ENCODE measurements around the gene KDM4C. TPM values are rescaled to one million over a fixed set of nuclear protein-coding genes. Genes with fewer than 3 reads are reported as not detected.

KDM4C gene
- total and polyA plus RNA-seq, 2 of the 8 experiments (the other 6 are each of a cell fraction or from before 2014, with no cell fraction given), result 13.0 to 26.1 TPM

DNA sequence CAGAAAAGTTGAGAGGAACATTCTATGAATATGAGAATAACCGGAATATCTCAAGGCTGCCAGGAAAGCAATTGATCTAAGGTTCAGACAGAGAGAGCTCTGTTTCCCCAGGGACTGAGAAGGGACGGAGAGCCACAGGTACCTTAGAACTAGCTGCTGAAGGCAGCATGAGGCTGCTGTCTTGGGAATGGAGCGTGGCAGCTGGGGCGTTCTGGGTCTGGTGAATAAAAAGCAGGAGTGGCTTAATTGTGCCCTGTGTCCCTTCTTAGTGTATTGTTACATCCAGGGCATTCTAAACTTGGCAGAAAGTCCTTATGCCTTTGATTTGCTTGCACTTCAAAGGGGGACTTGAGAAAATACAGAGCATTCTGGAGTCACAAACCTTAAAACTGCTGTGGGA, 434.5 kb downstream of the KDM4C start:
- Histone ChIP-seq H4K91ac (replicated peaks; ENCODE audit: insufficient read length, low read length) (no peak overlapping the region), H3K4ac (replicated peaks; ENCODE audit: insufficient read length, low read depth, low read length) (no peak overlapping the region), H3K4me1 (replicated peaks in 1 of 4; ENCODE audit: control insufficient read depth in 3 of 4, insufficient read depth in 4 of 4, low read length in 3 of 4) (no peaks in the 10 kb centered on the region), H3K27ac (ENCODE audit: low read depth, low read length) (no peak overlapping the region), H2BK12ac (ENCODE audit: low read depth, low read length) (no peak overlapping the region), H4K20me1 (replicated peaks in 1 of 2; ENCODE audit: control insufficient read depth in 1 of 2, insufficient read depth in 2 of 2, low read length in 2 of 2) (no peaks in the 10 kb centered on the region), H3K23ac (ENCODE audit: insufficient read length) (no peak overlapping the region), H3K36me3 (ENCODE audit: control insufficient read depth in 2 of 4, insufficient read depth in 4 of 4, low read length in 3 of 4) (no peaks in the 10 kb centered on the region; a peak in 2 of 8 replicates), H4K8ac (ENCODE audit: extremely low read depth, insufficient read depth, low read length) (no peak overlapping the region), H3K27me3 (replicated peaks in 1 of 4; ENCODE audit: control insufficient read depth in 3 of 4, extremely low read depth in 1 of 4, insufficient read depth in 3 of 4, low read length in 3 of 4) (no peaks in the 10 kb centered on the region), H3K18ac (ENCODE audit: extremely low read depth, low read length) (no peak overlapping the region; the same call in 1 of the 2 replicates), H3K4me3 (ENCODE audit: extremely low read depth in 1 of 4, insufficient read depth in 2 of 4, low read depth in 3 of 4, low read length in 4 of 4) (no peak overlapping the region), H3K9me3 (ENCODE audit: insufficient read depth in 2 of 2, low read depth in 1 of 2, low read length in 1 of 2) (peaks cover 8 to 10% of the 10 kb centered on the region in 2 experiments; a peak in 2 of 4 replicates), H2BK15ac (ENCODE audit: low read length) (no peak overlapping the region), H2BK120ac (replicated peaks; ENCODE audit: low read depth, low read length) (no peak overlapping the region), H4K5ac (ENCODE audit: insufficient read length, low read depth, low read length) (no peak overlapping the region), H3K79me2 (ENCODE audit: control insufficient read depth in 1 of 2, insufficient read depth in 2 of 2, low read length in 2 of 2) (no peaks in the 10 kb centered on the region), H2AK5ac (ENCODE audit: low read depth, low read length) (no peak overlapping the region), H2AFZ (ENCODE audit: low read length) (no peak overlapping the region), H3K23me2 (ENCODE audit: low read depth, low read length) (no peaks in the 10 kb centered on the region; the same call in 1 of the 2 replicates), H2BK5ac (ENCODE audit: low read depth, low read length) (no peak overlapping the region), H2BK20ac (ENCODE audit: low read length) (no peak overlapping the region), H3K4me2 (ENCODE audit: insufficient read depth in 1 of 2, low read depth in 2 of 2, low read length in 2 of 2) (no peak overlapping the region), H3K9ac (replicated peaks in 1 of 4; ENCODE audit: extremely low read depth in 1 of 4, low read depth in 3 of 4, low read length in 3 of 4) (no peak overlapping the region), H3K56ac (replicated peaks; ENCODE audit: insufficient read length, low read depth, low read length) (no peak overlapping the region), H3K79me1 (ENCODE audit: low read depth, low read length) (no peaks in the 10 kb centered on the region), H3K14ac (ENCODE audit: insufficient read length) (no peak overlapping the region)
- ChIA-PET POLR2A (ENCODE audit: partially characterized antibody) (no interaction called here), CTCF (ENCODE audit: partially characterized antibody) (interaction anchor here (1.2 to 1.6 kb wide), 3 partner anchors 16 to 169 kb away, joined by 3 to 6 read pairs (median 3); no protein-coding TSS in a partner anchor)
- TF ChIP-seq CTBP2 (IDR thresholded peaks at IDR 0.05; ENCODE audit: borderline replicate concordance, insufficient read depth, insufficient read length, low read length), result no peak
- TF ChIP-seq CHD2 (IDR thresholded peaks at IDR 0.05; ENCODE audit: low read length), result no peak
- no peak for TF ChIP-seq NRF1 (IDR thresholded peaks at IDR 0.05; ENCODE audit: low read depth, low read length)
- TF ChIP-seq GTF2F1 (IDR thresholded peaks at IDR 0.05; ENCODE audit: borderline replicate concordance, low read depth, low read length), result no peak
- no peak for TF ChIP-seq RFX5 (IDR thresholded peaks at IDR 0.05; ENCODE audit: borderline replicate concordance, low read depth, low read length)
- TF ChIP-seq SAP30 (IDR thresholded peaks at IDR 0.05; ENCODE audit: insufficient read depth, insufficient replicate concordance, low read length), result no peak
- no peak for TF ChIP-seq HDAC6 (IDR thresholded peaks at IDR 0.05; ENCODE audit: low read depth, low read length)
- TF ChIP-seq SP4 (IDR thresholded peaks at IDR 0.05; ENCODE audit: low read length), result no peak
- WGBS, 2 experiments (ENCODE audit: extremely low coverage in 1 of 2, insufficient coverage in 1 of 2, insufficient read length in 1 of 2, insufficient replicate concordance in 2 of 2, low coverage in 1 of 2, low lambda C conversion rate in 2 of 2, missing lambda C conversion rate in 1 of 2), result 89% methylated on average over 4 of the region's 4 CpGs; no CpG with 5 or more reads in 1 of the 2 experiments
- DNase-seq (ENCODE audit: low read depth in 1 of 2, low spot score in 2 of 2), result no peak
- FAIRE-seq, result no peak

All from H1 (cell line).